NT2/D1 (cell line): ENCODE results near the gene ASXL1.

Source experiments
- SUZ12 ChIP-seq: IDR thresholded peaks from 2 replicates; pipeline ENCODE4 v1.6.1; 2011; ENCODE audit not compliant: insufficient read length, insufficient read depth; ENCODE audit errors: extremely low read depth
- YY1 ChIP-seq: IDR thresholded peaks from 2 replicates; pipeline ENCODE4 v1.6.1; 2011; ENCODE audit not compliant: insufficient read length, insufficient read depth

GRCh38 chr20:32477594-32478512, 119.7 kb downstream of the ASXL1 start:
- TF ChIP-seq YY1 (no peak), SUZ12 (no peak)
